ENCODE results near the gene SCNN1B.

SCNN1B gene

DNA sequence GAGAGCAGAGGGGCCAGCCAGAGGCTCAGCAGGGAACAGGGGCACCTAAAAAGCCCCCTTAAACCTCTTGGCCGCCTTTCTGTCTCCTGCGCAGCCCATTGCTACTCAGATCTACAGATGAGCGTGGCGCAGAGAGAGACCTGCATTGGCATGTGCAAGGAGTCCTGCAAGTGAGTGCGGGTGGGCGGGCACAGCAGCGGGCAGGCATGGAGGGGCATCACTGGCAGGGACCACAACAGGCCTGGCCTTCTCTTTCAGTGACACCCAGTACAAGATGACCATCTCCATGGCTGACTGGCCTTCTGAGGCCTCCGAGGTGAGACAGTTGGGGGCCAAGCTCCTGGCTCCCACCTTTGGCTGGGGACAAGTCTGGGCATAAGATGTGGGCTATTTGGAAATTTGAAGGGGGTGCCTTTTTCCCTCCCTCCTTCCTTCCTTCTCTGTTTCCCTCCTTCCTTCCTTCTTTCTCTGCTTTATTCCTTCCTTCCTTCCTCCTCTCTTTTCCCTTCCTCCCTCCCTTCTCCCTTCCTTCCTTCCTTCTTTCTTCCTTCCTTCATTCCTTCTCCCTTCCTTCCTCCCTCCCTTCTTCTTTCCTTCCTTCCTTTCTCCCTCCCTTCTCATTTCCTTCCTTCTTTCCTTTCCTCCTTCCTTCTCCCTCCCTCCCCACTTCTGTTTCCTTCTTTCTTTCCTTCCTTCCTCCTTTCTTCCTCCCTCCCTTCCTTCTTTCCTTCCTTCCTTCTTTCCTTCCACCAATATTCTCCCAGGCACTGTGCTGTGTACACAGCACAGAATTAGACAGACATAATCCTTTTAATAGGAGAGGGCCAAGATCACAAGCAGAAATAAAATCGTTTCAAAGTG lies 75.2 kb downstream of the SCNN1B start:
- H4K20me1 ChIP-seq (ENCODE audit: insufficient read depth, low read length) = no peaks in the 10 kb centered on the region
- no peak overlapping the region for H3K4me2 ChIP-seq (ENCODE audit: low read length)
- H3K4me1 ChIP-seq (ENCODE audit: low read length) = no peaks in the 10 kb centered on the region
- H3K36me3 ChIP-seq (replicated peaks; ENCODE audit: low read depth, low read length) = no peaks in the 10 kb centered on the region
- H2AFZ ChIP-seq (ENCODE audit: low read depth, low read length) = no peak overlapping the region
- H3K79me2 ChIP-seq (ENCODE audit: low read length) = no peaks in the 10 kb centered on the region
- H3K9me3 ChIP-seq (ENCODE audit: insufficient read depth, low read length) = no peaks in the 10 kb centered on the region
- H3K27ac ChIP-seq (ENCODE audit: low read length) = no peak overlapping the region
- H3K27me3 ChIP-seq (ENCODE audit: low read depth, low read length) = no peaks in the 10 kb centered on the region
- TF ChIP-seq EZH2phosphoT487 (IDR thresholded peaks at IDR 0.05; ENCODE audit: low read depth) = no peak
- TF ChIP-seq, protein P1, sequence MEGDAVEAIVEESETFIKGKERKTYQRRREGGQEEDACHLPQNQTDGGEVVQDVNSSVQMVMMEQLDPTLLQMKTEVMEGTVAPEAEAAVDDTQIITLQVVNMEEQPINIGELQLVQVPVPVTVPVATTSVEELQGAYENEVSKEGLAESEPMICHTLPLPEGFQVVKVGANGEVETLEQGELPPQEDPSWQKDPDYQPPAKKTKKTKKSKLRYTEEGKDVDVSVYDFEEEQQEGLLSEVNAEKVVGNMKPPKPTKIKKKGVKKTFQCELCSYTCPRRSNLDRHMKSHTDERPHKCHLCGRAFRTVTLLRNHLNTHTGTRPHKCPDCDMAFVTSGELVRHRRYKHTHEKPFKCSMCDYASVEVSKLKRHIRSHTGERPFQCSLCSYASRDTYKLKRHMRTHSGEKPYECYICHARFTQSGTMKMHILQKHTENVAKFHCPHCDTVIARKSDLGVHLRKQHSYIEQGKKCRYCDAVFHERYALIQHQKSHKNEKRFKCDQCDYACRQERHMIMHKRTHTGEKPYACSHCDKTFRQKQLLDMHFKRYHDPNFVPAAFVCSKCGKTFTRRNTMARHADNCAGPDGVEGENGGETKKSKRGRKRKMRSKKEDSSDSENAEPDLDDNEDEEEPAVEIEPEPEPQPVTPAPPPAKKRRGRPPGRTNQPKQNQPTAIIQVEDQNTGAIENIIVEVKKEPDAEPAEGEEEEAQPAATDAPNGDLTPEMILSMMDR (IDR thresholded peaks at IDR 0.05; ENCODE audit: low read depth, low read length) = no peak
- no peak overlapping the region for H3K4me3 ChIP-seq (ENCODE audit: low read length)
- no peak overlapping the region for H3K9ac ChIP-seq (ENCODE audit: low read length)

DNA sequence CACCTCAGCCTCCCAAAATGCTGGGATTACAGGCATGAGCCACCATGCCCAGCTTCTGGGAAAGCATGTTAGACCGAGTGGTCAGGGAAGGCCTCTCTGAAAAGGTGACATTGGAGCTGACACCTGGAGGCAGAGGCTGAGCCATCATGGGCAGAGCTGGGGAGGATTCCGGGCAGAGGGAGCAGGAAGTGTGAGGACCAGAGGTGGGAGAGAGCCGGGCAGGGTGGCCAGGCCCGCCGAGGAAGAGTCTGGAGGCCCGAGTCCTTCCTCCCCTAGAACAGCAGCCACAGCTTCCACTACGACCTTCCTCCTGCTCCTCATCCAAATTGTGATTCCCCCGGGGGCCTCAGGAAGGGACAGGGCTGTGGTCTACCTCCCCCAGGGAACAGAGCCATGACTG lies 76.2 kb downstream of the SCNN1B start:
- no peaks in the 10 kb centered on the region for H4K20me1 ChIP-seq (ENCODE audit: insufficient read depth, low read length)
- H3K4me3 ChIP-seq (ENCODE audit: low read length) = no peak overlapping the region
- no peaks in the 10 kb centered on the region for H3K4me1 ChIP-seq (ENCODE audit: low read length)
- H2AFZ ChIP-seq (ENCODE audit: low read depth, low read length) = no peak overlapping the region
- TF ChIP-seq, protein P1 (IDR thresholded peaks at IDR 0.05; ENCODE audit: low read depth, low read length) = no peak
- TF ChIP-seq EZH2phosphoT487 (IDR thresholded peaks at IDR 0.05; ENCODE audit: low read depth) = no peak
- H3K4me2 ChIP-seq (ENCODE audit: low read length) = no peak overlapping the region
- H3K79me2 ChIP-seq (ENCODE audit: low read length) = no peaks in the 10 kb centered on the region
- H3K27me3 ChIP-seq (ENCODE audit: low read depth, low read length) = no peaks in the 10 kb centered on the region
- H3K9ac ChIP-seq (ENCODE audit: low read length) = no peak overlapping the region
- no peak overlapping the region for H3K27ac ChIP-seq (ENCODE audit: low read length)
- no peaks in the 10 kb centered on the region for H3K9me3 ChIP-seq (ENCODE audit: insufficient read depth, low read length)
- H3K36me3 ChIP-seq (replicated peaks; ENCODE audit: low read depth, low read length) = no peaks in the 10 kb centered on the region

DNA sequence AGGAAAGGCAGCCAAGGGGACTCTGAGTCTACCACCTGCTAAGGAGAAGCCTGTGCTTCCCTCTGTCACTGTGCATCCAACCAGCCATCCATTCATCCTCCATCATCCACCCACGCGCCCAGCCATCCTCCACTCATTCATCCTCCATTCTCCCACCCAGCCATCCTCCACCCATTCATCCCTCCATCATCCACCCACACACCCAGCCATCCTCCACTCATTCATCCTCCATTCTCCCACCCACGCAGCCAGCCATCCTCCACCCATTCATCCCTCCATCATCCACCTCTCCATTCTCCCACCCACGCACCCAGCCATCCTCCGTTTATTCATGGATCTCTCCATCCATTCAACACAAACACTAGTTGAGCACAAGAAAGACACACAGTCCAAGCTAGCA lies 76.8 kb downstream of the SCNN1B start:
- no peaks in the 10 kb centered on the region for H3K4me1 ChIP-seq (ENCODE audit: low read length)
- H3K9me3 ChIP-seq (ENCODE audit: insufficient read depth, low read length) = no peaks in the 10 kb centered on the region
- H3K79me2 ChIP-seq (ENCODE audit: low read length) = no peaks in the 10 kb centered on the region
- H3K9ac ChIP-seq (ENCODE audit: low read length) = no peak overlapping the region
- H2AFZ ChIP-seq (ENCODE audit: low read depth, low read length) = no peak overlapping the region
- no peak overlapping the region for H3K27ac ChIP-seq (ENCODE audit: low read length)
- no peaks in the 10 kb centered on the region for H3K27me3 ChIP-seq (ENCODE audit: low read depth, low read length)
- no peak for TF ChIP-seq EZH2phosphoT487 (IDR thresholded peaks at IDR 0.05; ENCODE audit: low read depth)
- TF ChIP-seq, protein P1 (IDR thresholded peaks at IDR 0.05; ENCODE audit: low read depth, low read length) = no peak
- no peak overlapping the region for H3K4me2 ChIP-seq (ENCODE audit: low read length)
- no peak overlapping the region for H3K4me3 ChIP-seq (ENCODE audit: low read length)
- no peaks in the 10 kb centered on the region for H4K20me1 ChIP-seq (ENCODE audit: insufficient read depth, low read length)
- no peaks in the 10 kb centered on the region for H3K36me3 ChIP-seq (replicated peaks; ENCODE audit: low read depth, low read length)

DNA sequence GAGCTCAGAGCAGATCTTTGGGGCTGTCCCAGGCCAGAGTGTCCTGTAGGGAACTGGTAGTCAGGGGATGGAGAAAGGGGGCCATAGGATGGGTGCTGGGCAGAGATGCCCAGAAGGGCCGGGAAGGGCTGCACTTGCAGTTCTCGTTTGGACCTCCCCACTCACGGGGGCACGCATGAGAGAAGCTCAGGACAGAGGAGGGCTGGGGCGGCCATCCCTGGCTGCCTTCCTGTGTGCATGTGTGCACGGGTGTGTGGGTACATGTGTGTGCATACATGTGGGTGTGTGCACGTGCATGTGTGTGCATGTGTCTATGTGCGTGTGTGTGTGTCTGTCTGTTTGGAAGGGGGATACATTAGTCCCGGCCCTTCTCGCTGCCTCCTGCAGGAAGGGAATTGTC lies 77.6 kb downstream of the SCNN1B start:
- Histone ChIP-seq H3K4me3 (ENCODE audit: low read length) (no peak overlapping the region), H2AFZ (ENCODE audit: low read depth, low read length) (no peak overlapping the region), H3K79me2 (ENCODE audit: low read length) (no peaks in the 10 kb centered on the region), H4K20me1 (ENCODE audit: insufficient read depth, low read length) (no peaks in the 10 kb centered on the region), H3K36me3 (replicated peaks; ENCODE audit: low read depth, low read length) (no peaks in the 10 kb centered on the region), H3K4me1 (ENCODE audit: low read length) (no peaks in the 10 kb centered on the region), H3K27ac (ENCODE audit: low read length) (no peak overlapping the region), H3K27me3 (ENCODE audit: low read depth, low read length) (no peaks in the 10 kb centered on the region), H3K9me3 (ENCODE audit: insufficient read depth, low read length) (no peaks in the 10 kb centered on the region), H3K9ac (ENCODE audit: low read length) (no peak overlapping the region), H3K4me2 (ENCODE audit: low read length) (no peak overlapping the region)
- TF ChIP-seq, protein P1 (IDR thresholded peaks at IDR 0.05; ENCODE audit: low read depth, low read length) = no peak
- no peak for TF ChIP-seq EZH2phosphoT487 (IDR thresholded peaks at IDR 0.05; ENCODE audit: low read depth)

Measured in OCI-LY3 (cell line).